ENCODE measurements around the gene RHOT1. TPM values are rescaled to one million over a fixed set of nuclear protein-coding genes. Genes with fewer than 3 reads are reported as not detected.

Gene RHOT1
- total RNA-seq, 5 donors from 2014 or later (not counting 1 experiment from before 2014, with no cell fraction given), result 18.7 to 26.8 (median 24.1) TPM

DNA sequence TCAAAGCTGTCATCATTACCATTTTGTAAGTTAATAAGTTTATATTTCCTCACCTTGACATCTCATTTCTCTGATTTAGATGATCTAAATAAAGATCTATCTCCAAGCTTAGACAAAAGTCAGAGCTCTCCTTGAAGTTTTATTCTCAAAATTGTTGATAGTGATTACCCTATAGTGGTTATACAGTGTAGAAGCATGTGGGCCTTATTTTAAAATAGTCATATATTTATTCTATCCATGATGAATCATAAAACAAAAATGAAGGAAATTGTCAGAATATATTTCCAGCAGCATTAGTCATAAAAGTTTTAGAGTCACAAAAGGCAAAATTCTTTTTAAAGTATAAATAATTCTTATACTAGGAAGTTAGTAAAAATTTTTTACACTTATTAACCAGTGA is 49.0 kb downstream of the RHOT1 start:
- H3K4me1 ChIP-seq (ENCODE audit: control insufficient read depth in 1 of 2, extremely low read depth in 1 of 2, insufficient read depth in 2 of 2, low read length in 2 of 2), result no peaks in the 10 kb centered on the region
- DNase-seq (no peak), ATAC-seq (replicated peaks in 1 of 4) (no peak)
- POLR2A ChIA-PET, result interaction anchor here in 1 of 2 donors (0.5 kb wide), 1 partner anchor 125 kb away, joined by 3 read pairs; no protein-coding TSS in a partner anchor
- no peaks in the 10 kb centered on the region for H3K27me3 ChIP-seq (replicated peaks in 1 of 2; ENCODE audit: control insufficient read depth in 2 of 2, extremely low read depth in 1 of 2, insufficient read depth in 2 of 2, low read length in 1 of 2)
- Mint-ChIP-seq H3K4me3 (no peak overlapping the region), H3K4me1 (peaks cover 0 to under 1% (median 0%) of the 10 kb centered on the region in 3 donors), H3K27me3 (no peaks in the 10 kb centered on the region), H3K9me3 (no peaks in the 10 kb centered on the region), H3K27ac (no peak overlapping the region), H3K36me3 (peaks cover 31% of the 10 kb centered on the region)
- H3K4me3 ChIP-seq (ENCODE audit: control insufficient read depth in 1 of 2, extremely low read depth in 1 of 2, low read length in 1 of 2), result no peak overlapping the region
- H3K27ac ChIP-seq (ENCODE audit: low read length), result no peak overlapping the region
- CTCF ChIA-PET, result interaction anchor here in 1 of 2 donors (1.5 kb wide), 1 partner anchor 13 kb away, joined by 5 read pairs; no protein-coding TSS in a partner anchor
- peaks cover 0 to 30% of the 10 kb centered on the region in 2 donors for H3K36me3 ChIP-seq (ENCODE audit: control insufficient read depth in 2 of 2, extremely low read depth in 1 of 2, insufficient read depth in 1 of 2, low read length in 1 of 2)
- H3K9me3 ChIP-seq, result no peaks in the 10 kb centered on the region

GRCh38 chr17:32192379-32192778 is 50.1 kb downstream of the RHOT1 start:
- WGBS (ENCODE audit: insufficient coverage), result 90% methylated on average over 2 of the region's 6 CpGs
- Histone ChIP-seq H3K27ac (ENCODE audit: low read length) (no peak overlapping the region), H3K9me3 (no peaks in the 10 kb centered on the region), H3K4me3 (ENCODE audit: control insufficient read depth in 1 of 2, extremely low read depth in 1 of 2, low read length in 1 of 2) (no peak overlapping the region), H3K4me1 (ENCODE audit: control insufficient read depth in 1 of 2, extremely low read depth in 1 of 2, insufficient read depth in 2 of 2, low read length in 2 of 2) (no peaks in the 10 kb centered on the region), H3K27me3 (replicated peaks in 1 of 2; ENCODE audit: control insufficient read depth in 2 of 2, extremely low read depth in 1 of 2, insufficient read depth in 2 of 2, low read length in 1 of 2) (no peaks in the 10 kb centered on the region), H3K36me3 (ENCODE audit: control insufficient read depth in 2 of 2, extremely low read depth in 1 of 2, insufficient read depth in 1 of 2, low read length in 1 of 2) (peaks cover 0 to 31% of the 10 kb centered on the region in 2 donors)
- Mint-ChIP-seq H3K27ac (no peak overlapping the region), H3K4me1 (peaks cover 0 to 3% (median 0%) of the 10 kb centered on the region in 3 donors), H3K9me3 (no peaks in the 10 kb centered on the region), H3K27me3 (no peaks in the 10 kb centered on the region), H3K36me3 (peaks cover 34% of the 10 kb centered on the region), H3K4me3 (no peak overlapping the region)
- POLR2A ChIA-PET, result interaction anchor here (0.6 kb wide), 2 partner anchors 24 to 87 kb away, joined by 3 to 4 read pairs; no protein-coding TSS in a partner anchor
- DNase-seq, result no peak
- ATAC-seq (replicated peaks in 1 of 4), result no peak
- CTCF ChIA-PET, result interaction anchor here (0.6 to 1.5 kb wide), 4 partner anchors 12 to 77 kb away, joined by 3 to 8 read pairs (median 4); no protein-coding TSS in a partner anchor

DNA sequence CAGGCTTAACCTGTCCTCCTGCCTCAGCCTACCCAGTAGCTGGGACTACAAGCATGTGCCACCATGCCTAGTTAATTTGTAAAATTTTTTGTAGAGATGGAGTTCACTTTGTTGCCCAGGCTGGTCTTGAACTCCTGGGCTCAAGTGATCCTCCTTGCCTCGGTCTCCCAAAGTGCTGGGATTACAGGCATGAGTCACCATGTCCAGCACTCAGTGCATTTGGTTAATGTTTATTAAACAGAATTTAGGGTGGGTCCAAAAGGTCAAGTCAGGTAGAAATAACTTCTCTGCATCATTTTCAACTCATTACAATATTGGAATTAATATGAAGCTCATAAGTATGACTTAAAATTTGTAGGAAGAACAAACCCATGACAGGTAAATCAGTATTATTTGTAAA is 55.7 kb downstream of the RHOT1 start:
- no peak for DNase-seq
- Mint-ChIP-seq H3K4me1 (peaks cover 0 to 3% (median 0%) of the 10 kb centered on the region in 3 donors), H3K9me3 (no peaks in the 10 kb centered on the region), H3K27ac (no peak overlapping the region), H3K4me3 (no peak overlapping the region), H3K27me3 (no peaks in the 10 kb centered on the region), H3K36me3 (peaks cover 47% of the 10 kb centered on the region)
- no peak overlapping the region for H3K4me3 ChIP-seq (ENCODE audit: control insufficient read depth in 1 of 2, extremely low read depth in 1 of 2, low read length in 1 of 2)
- no peaks in the 10 kb centered on the region for H3K9me3 ChIP-seq
- no peak overlapping the region for H3K27ac ChIP-seq (ENCODE audit: low read length)
- H3K4me1 ChIP-seq (ENCODE audit: control insufficient read depth in 1 of 2, extremely low read depth in 1 of 2, insufficient read depth in 2 of 2, low read length in 2 of 2), result no peaks in the 10 kb centered on the region
- ATAC-seq (replicated peaks in 1 of 4), result no peak
- no peaks in the 10 kb centered on the region for H3K27me3 ChIP-seq (replicated peaks in 1 of 2; ENCODE audit: control insufficient read depth in 2 of 2, extremely low read depth in 1 of 2, insufficient read depth in 2 of 2, low read length in 1 of 2)
- ChIA-PET POLR2A (no interaction called here), CTCF (no interaction called here)
- 100% methylated on average over 1 of the region's 1 CpG for WGBS (ENCODE audit: insufficient coverage)
- peaks cover 0 to 69% of the 10 kb centered on the region in 2 donors for H3K36me3 ChIP-seq (ENCODE audit: control insufficient read depth in 2 of 2, extremely low read depth in 1 of 2, insufficient read depth in 1 of 2, low read length in 1 of 2)

DNA sequence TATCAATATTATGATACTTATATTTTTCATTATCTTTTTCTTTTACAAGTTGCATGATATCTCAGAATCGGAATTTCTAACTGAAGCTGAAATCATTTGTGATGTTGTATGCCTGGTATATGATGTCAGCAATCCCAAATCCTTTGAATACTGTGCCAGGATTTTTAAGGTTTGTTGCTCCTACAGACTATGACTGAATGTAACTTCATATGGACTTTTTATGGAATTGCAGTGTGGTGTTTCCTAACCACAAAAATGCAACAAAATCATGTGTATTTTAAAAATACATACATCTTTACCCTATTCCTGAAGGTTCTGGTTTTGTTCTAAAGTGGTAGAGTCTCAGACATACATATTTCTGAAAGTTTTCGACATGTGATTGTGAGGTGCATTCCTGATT is 64.6 kb downstream of the RHOT1 start:
- no peak overlapping the region for H3K4me3 ChIP-seq (ENCODE audit: control insufficient read depth in 1 of 2, extremely low read depth in 1 of 2, low read length in 1 of 2)
- DNase-seq (no peak), ATAC-seq (replicated peaks in 1 of 4) (no peak)
- H3K27ac ChIP-seq (ENCODE audit: low read length), result no peak overlapping the region
- no CpG with 5 or more reads among the region's 2 CpGs for WGBS (ENCODE audit: insufficient coverage)
- H3K36me3 ChIP-seq (ENCODE audit: control insufficient read depth in 2 of 2, extremely low read depth in 1 of 2, insufficient read depth in 1 of 2, low read length in 1 of 2), result peaks cover 0 to 36% of the 10 kb centered on the region in 2 donors
- ChIA-PET CTCF (interaction anchor here in 1 of 2 donors (0.6 kb wide), 1 partner anchor 674 kb away, joined by 3 read pairs; no protein-coding TSS in a partner anchor), POLR2A (no interaction called here)
- no peaks in the 10 kb centered on the region for H3K9me3 Mint-ChIP-seq
- H3K36me3 Mint-ChIP-seq, result peaks cover 45% of the 10 kb centered on the region
- no peaks in the 10 kb centered on the region for H3K27me3 Mint-ChIP-seq
- no peaks in the 10 kb centered on the region for H3K27me3 ChIP-seq (replicated peaks in 1 of 2; ENCODE audit: control insufficient read depth in 2 of 2, extremely low read depth in 1 of 2, insufficient read depth in 2 of 2, low read length in 1 of 2)
- no peaks in the 10 kb centered on the region for H3K4me1 ChIP-seq (ENCODE audit: control insufficient read depth in 1 of 2, extremely low read depth in 1 of 2, insufficient read depth in 2 of 2, low read length in 2 of 2)
- H3K4me3 Mint-ChIP-seq, result no peak overlapping the region
- H3K9me3 ChIP-seq, result no peaks in the 10 kb centered on the region
- H3K4me1 Mint-ChIP-seq, result no peaks in the 10 kb centered on the region
- H3K27ac Mint-ChIP-seq, result no peak overlapping the region

GRCh38 chr17:32208436-32208835 is 66.1 kb downstream of the RHOT1 start:
- peaks cover 49% of the 10 kb centered on the region for H3K36me3 Mint-ChIP-seq
- ATAC-seq (replicated peaks in 1 of 4) (no peak), DNase-seq (no peak)
- ChIA-PET POLR2A (no interaction called here), CTCF (no interaction called here)
- H3K4me3 Mint-ChIP-seq, result no peak overlapping the region
- H3K27ac Mint-ChIP-seq, result no peak overlapping the region
- Histone ChIP-seq H3K27me3 (replicated peaks in 1 of 2; ENCODE audit: control insufficient read depth in 2 of 2, extremely low read depth in 1 of 2, insufficient read depth in 2 of 2, low read length in 1 of 2) (no peaks in the 10 kb centered on the region), H3K27ac (ENCODE audit: low read length) (no peak overlapping the region), H3K4me3 (ENCODE audit: control insufficient read depth in 1 of 2, extremely low read depth in 1 of 2, low read length in 1 of 2) (no peak overlapping the region), H3K9me3 (no peaks in the 10 kb centered on the region), H3K36me3 (ENCODE audit: control insufficient read depth in 2 of 2, extremely low read depth in 1 of 2, insufficient read depth in 1 of 2, low read length in 1 of 2) (peaks cover 0 to 27% of the 10 kb centered on the region in 2 donors), H3K4me1 (ENCODE audit: control insufficient read depth in 1 of 2, extremely low read depth in 1 of 2, insufficient read depth in 2 of 2, low read length in 2 of 2) (no peaks in the 10 kb centered on the region)
- no peaks in the 10 kb centered on the region for H3K4me1 Mint-ChIP-seq
- no peaks in the 10 kb centered on the region for H3K27me3 Mint-ChIP-seq
- no peaks in the 10 kb centered on the region for H3K9me3 Mint-ChIP-seq

GRCh38 chr17:32209608-32210007 is 67.3 kb downstream of the RHOT1 start:
- ChIA-PET POLR2A (interaction anchor here in 1 of 2 donors (0.6 kb wide), 1 partner anchor 13 kb away, joined by 5 read pairs; no protein-coding TSS in a partner anchor), CTCF (interaction anchor here in 1 of 2 donors (0.6 kb wide), 1 partner anchor 13 kb away, joined by 3 read pairs; no protein-coding TSS in a partner anchor)
- DNase-seq, result no peak
- Histone ChIP-seq H3K27ac (ENCODE audit: low read length) (no peak overlapping the region), H3K27me3 (replicated peaks in 1 of 2; ENCODE audit: control insufficient read depth in 2 of 2, extremely low read depth in 1 of 2, insufficient read depth in 2 of 2, low read length in 1 of 2) (no peaks in the 10 kb centered on the region), H3K9me3 (no peaks in the 10 kb centered on the region), H3K36me3 (ENCODE audit: control insufficient read depth in 2 of 2, extremely low read depth in 1 of 2, insufficient read depth in 1 of 2, low read length in 1 of 2) (peaks cover 0 to 27% of the 10 kb centered on the region in 2 donors), H3K4me1 (ENCODE audit: control insufficient read depth in 1 of 2, extremely low read depth in 1 of 2, insufficient read depth in 2 of 2, low read length in 2 of 2) (no peaks in the 10 kb centered on the region), H3K4me3 (ENCODE audit: control insufficient read depth in 1 of 2, extremely low read depth in 1 of 2, low read length in 1 of 2) (no peak overlapping the region)
- H3K27me3 Mint-ChIP-seq, result no peaks in the 10 kb centered on the region
- H3K4me3 Mint-ChIP-seq, result no peak overlapping the region
- no peak for ATAC-seq (replicated peaks in 1 of 4)
- H3K36me3 Mint-ChIP-seq, result peaks cover 55% of the 10 kb centered on the region
- H3K9me3 Mint-ChIP-seq, result no peaks in the 10 kb centered on the region
- no peaks in the 10 kb centered on the region for H3K4me1 Mint-ChIP-seq
- no peak overlapping the region for H3K27ac Mint-ChIP-seq

- ChIA-PET POLR2A (no interaction called here), CTCF (no interaction called here)
- H3K27me3 Mint-ChIP-seq, result no peaks in the 10 kb centered on the region
- H3K4me3 Mint-ChIP-seq, result no peak overlapping the region
- WGBS (ENCODE audit: insufficient coverage), result no CpG with 5 or more reads among the region's 1 CpG
- Histone ChIP-seq H3K27ac (ENCODE audit: low read length) (no peak overlapping the region), H3K4me3 (ENCODE audit: control insufficient read depth in 1 of 2, extremely low read depth in 1 of 2, low read length in 1 of 2) (no peak overlapping the region), H3K36me3 (ENCODE audit: control insufficient read depth in 2 of 2, extremely low read depth in 1 of 2, insufficient read depth in 1 of 2, low read length in 1 of 2) (peaks cover 0 to 17% of the 10 kb centered on the region in 2 donors), H3K27me3 (replicated peaks in 1 of 2; ENCODE audit: control insufficient read depth in 2 of 2, extremely low read depth in 1 of 2, insufficient read depth in 2 of 2, low read length in 1 of 2) (no peaks in the 10 kb centered on the region), H3K4me1 (ENCODE audit: control insufficient read depth in 1 of 2, extremely low read depth in 1 of 2, insufficient read depth in 2 of 2, low read length in 2 of 2) (no peaks in the 10 kb centered on the region), H3K9me3 (no peaks in the 10 kb centered on the region)
- no peak for ATAC-seq (replicated peaks in 1 of 4)
- DNase-seq, result no peak
- H3K27ac Mint-ChIP-seq, result no peak overlapping the region
- H3K9me3 Mint-ChIP-seq, result no peaks in the 10 kb centered on the region
- H3K4me1 Mint-ChIP-seq, result no peaks in the 10 kb centered on the region
- peaks cover 50% of the 10 kb centered on the region for H3K36me3 Mint-ChIP-seq
Measured at GRCh38 chr17:32211671-32212070, 69.4 kb downstream of the RHOT1 start.
